Kidney epithelial cell (primary cell): ENCODE results near the gene HSF2BP. TPM values are rescaled to one million over a fixed set of nuclear protein-coding genes. Genes with fewer than 3 reads are reported as not detected.

Experiments
- DNase-seq: peaks from one replicate; pipeline ENCODE4 v3.0.0-alpha.2; 2010; ENCODE audit warnings: low read depth
- H3K27me3 ChIP-seq: 2 replicates; pipeline ENCODE4 v1.6.0; 2011; ENCODE audit warnings: low read length; ENCODE audit not compliant: control insufficient read depth, insufficient read depth
- H3K36me3 ChIP-seq: 2 replicates; pipeline ENCODE4 v1.5.1; 2011; ENCODE audit warnings: low read length; ENCODE audit not compliant: control insufficient read depth, insufficient read depth
- H3K4me3 ChIP-seq: 2 replicates; pipeline ENCODE4 v1.5.1; 2011; ENCODE audit warnings: low read depth, mild to moderate bottlenecking, control low read depth, low read length
- total RNA-seq: library from RNA; depleted of rRNA; stranded (reverse); fragments of >200 nt; gene quantifications from 2 replicates; pipeline ENCODE4 v1.2.3, GENCODE V29; 2015
- TF ChIP-seq, protein P1 (sequence below): IDR thresholded peaks from 2 replicates; pipeline ENCODE4 v1.5.1; 2011; ENCODE audit warnings: mild to moderate bottlenecking, moderate library complexity, low read length, control low read depth, inconsistent platforms; ENCODE audit not compliant: insufficient read depth, poor library complexity, severe bottlenecking

HSF2BP gene
- total RNA-seq, 1 donor from 2014 or later: 3.5 TPM

DNA sequence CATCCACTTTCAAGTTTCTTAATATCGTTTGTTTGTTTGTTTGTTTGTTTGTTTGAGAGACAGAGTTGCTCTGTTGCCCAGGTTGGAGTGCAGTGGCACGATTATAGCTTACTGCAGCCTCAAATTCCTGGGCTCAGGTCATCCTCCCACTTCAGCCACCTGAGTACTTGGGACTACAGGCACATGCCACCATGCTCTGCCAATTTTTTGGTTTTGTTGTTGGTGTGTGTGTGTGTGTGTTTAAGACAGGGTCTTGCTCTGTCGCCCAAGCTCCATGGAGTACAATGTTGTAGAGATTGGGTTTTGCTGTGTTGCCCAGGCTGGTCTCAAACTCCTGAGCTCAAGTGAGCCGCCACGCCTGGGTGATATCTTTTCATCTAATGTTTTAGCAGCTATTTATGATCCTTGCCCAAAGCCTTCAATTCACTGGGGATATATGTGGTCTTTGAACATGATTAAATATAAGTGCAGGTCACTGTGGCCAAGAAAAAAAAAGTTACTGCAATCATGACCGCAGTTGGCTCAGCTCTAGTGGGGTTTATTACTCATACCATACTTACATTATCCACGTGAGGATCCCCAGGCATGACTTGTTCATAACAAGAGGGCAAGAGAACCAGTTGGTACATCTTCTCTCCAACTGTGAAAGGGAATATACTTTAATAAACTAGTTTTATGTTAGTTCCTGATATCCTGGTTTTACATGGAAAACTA lies 8.1 kb upstream of the HSF2BP start:
- TF ChIP-seq, protein P1, sequence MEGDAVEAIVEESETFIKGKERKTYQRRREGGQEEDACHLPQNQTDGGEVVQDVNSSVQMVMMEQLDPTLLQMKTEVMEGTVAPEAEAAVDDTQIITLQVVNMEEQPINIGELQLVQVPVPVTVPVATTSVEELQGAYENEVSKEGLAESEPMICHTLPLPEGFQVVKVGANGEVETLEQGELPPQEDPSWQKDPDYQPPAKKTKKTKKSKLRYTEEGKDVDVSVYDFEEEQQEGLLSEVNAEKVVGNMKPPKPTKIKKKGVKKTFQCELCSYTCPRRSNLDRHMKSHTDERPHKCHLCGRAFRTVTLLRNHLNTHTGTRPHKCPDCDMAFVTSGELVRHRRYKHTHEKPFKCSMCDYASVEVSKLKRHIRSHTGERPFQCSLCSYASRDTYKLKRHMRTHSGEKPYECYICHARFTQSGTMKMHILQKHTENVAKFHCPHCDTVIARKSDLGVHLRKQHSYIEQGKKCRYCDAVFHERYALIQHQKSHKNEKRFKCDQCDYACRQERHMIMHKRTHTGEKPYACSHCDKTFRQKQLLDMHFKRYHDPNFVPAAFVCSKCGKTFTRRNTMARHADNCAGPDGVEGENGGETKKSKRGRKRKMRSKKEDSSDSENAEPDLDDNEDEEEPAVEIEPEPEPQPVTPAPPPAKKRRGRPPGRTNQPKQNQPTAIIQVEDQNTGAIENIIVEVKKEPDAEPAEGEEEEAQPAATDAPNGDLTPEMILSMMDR: no peak
- Histone ChIP-seq H3K36me3 (peaks cover 3% of the 10 kb centered on the region), H3K4me3 (no peak overlapping the region), H3K27me3 (no peaks in the 10 kb centered on the region)
- DNase-seq: no peak

DNA sequence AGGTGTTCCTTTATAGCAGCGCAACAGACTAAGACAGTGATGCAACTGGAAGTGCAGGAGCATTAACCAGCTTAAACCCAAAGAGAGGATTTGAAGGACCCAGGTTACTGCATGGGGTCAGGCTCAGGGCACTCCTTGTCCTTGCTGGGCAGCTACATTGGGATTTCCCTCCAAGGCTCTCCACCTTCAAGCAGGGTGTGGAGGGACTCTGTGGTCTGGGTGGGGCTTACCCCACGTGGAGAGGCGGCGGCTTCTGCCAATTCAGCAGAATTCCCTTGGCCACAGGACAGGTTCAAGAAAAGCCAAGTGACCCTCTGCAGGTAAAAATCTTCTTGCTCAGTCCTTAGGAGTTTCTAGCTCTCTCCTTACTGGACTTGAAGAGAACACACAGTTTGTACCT lies 6.6 kb upstream of the HSF2BP start:
- TF ChIP-seq, protein P1: no peak
- Histone ChIP-seq H3K27me3 (no peaks in the 10 kb centered on the region), H3K36me3 (peaks cover 1% of the 10 kb centered on the region), H3K4me3 (no peak overlapping the region)
- no peak for DNase-seq

DNA sequence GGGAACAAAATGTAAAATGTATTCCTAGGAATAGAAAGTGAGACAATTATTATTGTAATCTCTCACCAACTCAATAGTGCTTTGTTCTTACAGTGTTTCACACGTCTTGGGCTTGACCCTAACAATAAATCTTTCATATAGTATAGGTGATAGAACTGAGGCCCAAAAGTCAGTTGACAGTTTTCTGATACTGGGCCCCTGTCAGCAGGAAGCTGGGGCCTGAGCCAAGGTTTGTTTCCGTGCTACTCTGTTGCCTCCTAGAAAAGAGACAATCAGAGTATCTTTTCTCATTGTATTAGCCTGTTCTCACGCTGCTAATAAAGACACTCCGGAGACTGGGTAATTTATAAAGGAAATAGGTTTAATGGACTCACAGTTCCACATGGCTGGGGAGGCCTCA lies 5.1 kb upstream of the HSF2BP start:
- DNase-seq: no peak
- H3K36me3 ChIP-seq: peaks cover 1% of the 10 kb centered on the region
- no peak overlapping the region for H3K4me3 ChIP-seq
- TF ChIP-seq, protein P1: no peak
- H3K27me3 ChIP-seq: no peaks in the 10 kb centered on the region

DNA sequence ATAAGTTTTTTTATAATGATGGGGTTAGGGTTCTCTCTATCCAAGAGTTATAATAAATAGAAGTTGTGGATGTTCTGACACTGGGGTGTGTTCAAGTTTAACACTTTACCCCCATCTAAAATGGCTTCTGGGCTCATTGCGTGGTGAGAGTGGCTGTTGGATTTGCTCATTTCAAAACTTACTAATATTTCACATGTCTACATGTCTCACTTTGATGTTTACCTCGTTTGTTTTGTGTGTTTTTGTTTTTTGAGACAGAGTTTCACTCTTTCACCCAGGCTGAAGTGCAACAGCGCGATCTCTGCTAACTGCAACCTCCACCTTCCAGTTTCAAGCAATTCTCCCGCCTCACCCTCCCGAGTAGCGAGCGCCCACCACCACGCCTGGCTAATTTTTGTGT lies 3.7 kb upstream of the HSF2BP start:
- H3K27me3 ChIP-seq: no peaks in the 10 kb centered on the region
- H3K36me3 ChIP-seq: peaks cover 1% of the 10 kb centered on the region
- DNase-seq: no peak
- TF ChIP-seq, protein P1: no peak
- H3K4me3 ChIP-seq: no peak overlapping the region

DNA sequence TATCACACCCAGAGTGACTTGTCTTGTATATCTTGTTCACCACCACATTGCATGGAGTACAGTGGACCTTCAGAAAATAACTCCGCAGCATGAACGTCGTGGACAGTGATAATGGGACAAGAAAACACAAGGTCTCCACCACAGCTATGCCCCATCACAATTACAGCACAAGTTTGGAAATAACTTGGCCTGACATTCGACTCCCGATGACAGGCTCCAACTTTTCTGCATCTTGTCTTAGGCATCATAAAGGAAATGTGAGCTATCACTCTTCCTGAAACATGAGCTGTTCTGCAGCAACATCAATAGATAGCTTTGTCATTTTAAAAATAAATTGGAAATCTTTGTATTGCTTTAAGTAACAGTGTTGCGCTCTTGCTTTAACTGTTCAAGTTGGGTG lies 3.0 kb upstream of the HSF2BP start:
- no peaks in the 10 kb centered on the region for H3K27me3 ChIP-seq
- TF ChIP-seq, protein P1: no peak
- H3K36me3 ChIP-seq: peaks cover 1% of the 10 kb centered on the region
- no peak overlapping the region for H3K4me3 ChIP-seq
- no peak for DNase-seq

DNA sequence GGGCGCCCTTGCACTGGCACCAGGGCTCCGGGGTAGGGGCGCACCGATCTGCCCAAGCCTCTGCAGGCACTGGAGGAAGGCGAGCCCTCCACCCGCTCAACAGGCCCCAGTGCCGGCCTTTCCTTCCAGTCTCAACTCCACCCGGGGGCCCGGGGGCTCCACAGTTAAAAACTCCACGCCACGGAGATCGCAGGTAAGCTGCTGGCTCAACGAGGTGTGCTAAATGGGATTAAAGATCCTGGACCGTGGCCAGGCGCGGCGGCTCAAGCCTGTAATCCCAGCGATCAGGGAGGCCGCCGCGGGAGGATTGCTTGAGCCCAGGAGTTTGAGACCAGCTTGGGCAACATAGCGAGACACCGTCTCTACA lies 536 bp downstream of the HSF2BP start:
- TF ChIP-seq, protein P1: no peak
- no peak overlapping the region for H3K4me3 ChIP-seq
- no peaks in the 10 kb centered on the region for H3K27me3 ChIP-seq
- H3K36me3 ChIP-seq: no peaks in the 10 kb centered on the region
- DNase-seq: no peak
